Endothelial cell of umbilical vein (primary cell): Measurements from ENCODE around the gene TTLL9. TPM values are rescaled to one million over a fixed set of nuclear protein-coding genes. Genes with fewer than 3 reads are reported as not detected.

Source experiments
- BruUV-seq: library from RNA; stranded (reverse); fragments of 400-500 nt; replicated peaks from 2 replicates; lab custom pipeline; 2021; lab: Mats Ljungman, UMichigan
- CTCF ChIA-PET: fragments of 300-600, 350-600 bp; sonication (Branson Sonifier 250); formaldehyde crosslinking; loops from one replicate; lab custom pipeline; 2021; ENCODE audit warnings: antibody characterized with exemption, inconsistent platforms; lab: Charles Lee
- POLR2A ChIA-PET: fragments of 300-600, 350-600 bp; sonication (Branson Sonifier 250); formaldehyde crosslinking; loops from one replicate; lab custom pipeline; 2021; ENCODE audit warnings: antibody characterized with exemption, inconsistent platforms; lab: Charles Lee
- DNase-seq: peaks from one replicate; pipeline ENCODE4 v3.0.0-alpha.2; 2011; ENCODE audit warnings: low read depth, low spot score
- FAIRE-seq: peaks from 2 replicates; lab custom pipeline; 2011; peaks lifted over from hg19 to GRCh38; lab: Jason Lieb, UNC
- H2AFZ ChIP-seq: 2 replicates; pipeline ENCODE4 v1.6.0; 2012; ENCODE audit warnings: low read depth, low read length, control low read depth, inconsistent platforms
- H3K27ac ChIP-seq: 2 replicates; pipeline ENCODE4 v1.5.1; 2011; ENCODE audit warnings: low read depth, mild to moderate bottlenecking, control low read depth, low read length, moderate library complexity; ENCODE audit not compliant: insufficient read depth
- H3K27me3 ChIP-seq, 2 experiments: 2 replicates each; pipeline versions ENCODE4 v1.6.0 to v1.6.1; 2011; ENCODE audit warnings: low read length in 2 of 2, mixed read lengths in 1 of 2; ENCODE audit not compliant: control insufficient read depth in 2 of 2, insufficient read depth in 2 of 2
- H3K36me3 ChIP-seq, 2 experiments: 2 replicates in 1 of 2; 3 replicates in 1 of 2; pipeline ENCODE4 v1.5.1; 2011; ENCODE audit warnings: low read length in 2 of 2, mild to moderate bottlenecking in 1 of 2, moderate library complexity in 1 of 2; ENCODE audit not compliant: control insufficient read depth in 2 of 2, insufficient read depth in 2 of 2; ENCODE audit errors: extremely low read depth in 1 of 2
- H3K4me1 ChIP-seq: 3 replicates; pipeline ENCODE4 v1.5.1; 2011; ENCODE audit warnings: mild to moderate bottlenecking, low read length; ENCODE audit not compliant: control insufficient read depth, insufficient read depth; ENCODE audit errors: extremely low read depth
- H3K4me2 ChIP-seq: 2 replicates; pipeline ENCODE4 v1.6.1; 2011; ENCODE audit warnings: low read length, control low read depth, mixed read lengths; ENCODE audit not compliant: insufficient read depth
- H3K4me3 ChIP-seq, 3 experiments: fragments of 200-600 bp in 1 of 3; sonication (generic), shearing (Covaris generic) in 1 of 3; replicated peaks in 1 of 3; 2 replicates each; pipeline ENCODE4 v1.5.1; 2011 to 2016; ENCODE audit warnings: control low read depth in 3 of 3, low read length in 3 of 3, mild to moderate bottlenecking in 2 of 3, inconsistent platforms in 1 of 3, low read depth in 1 of 3, moderate library complexity in 1 of 3; ENCODE audit not compliant: insufficient read depth in 1 of 3
- H3K79me2 ChIP-seq: 2 replicates; pipeline ENCODE4 v1.6.0; 2012; ENCODE audit warnings: low read length, inconsistent platforms; ENCODE audit not compliant: control insufficient read depth, insufficient read depth
- H3K9ac ChIP-seq: replicated peaks from 2 replicates; pipeline ENCODE3; 2011; ENCODE audit warnings: low read length, control low read depth; ENCODE audit not compliant: insufficient read depth; ENCODE audit errors: extremely low read depth
- H3K9me1 ChIP-seq: replicated peaks from 3 replicates; pipeline ENCODE4 v1.6.0; 2011; ENCODE audit warnings: mild to moderate bottlenecking, low read length; ENCODE audit not compliant: control insufficient read depth, insufficient read depth; ENCODE audit errors: extremely low read depth
- H3K9me3 ChIP-seq: replicated peaks from 2 replicates; pipeline ENCODE4 v1.5.1; 2012; ENCODE audit warnings: low read length, inconsistent platforms; ENCODE audit not compliant: control insufficient read depth, insufficient read depth
- H4K20me1 ChIP-seq: replicated peaks from 2 replicates; pipeline ENCODE3; 2011; ENCODE audit warnings: mild to moderate bottlenecking, low read length; ENCODE audit not compliant: control insufficient read depth, insufficient read depth; ENCODE audit errors: extremely low read depth
- CTCF ChIP-seq, 2 donors: IDR thresholded peaks; 1 replicate in 1 of 2; 2 replicates in 1 of 2; pipeline ENCODE4 v1.5.1; 2011; ENCODE audit warnings: low read length in 2 of 2, mild to moderate bottlenecking in 2 of 2, moderate library complexity in 2 of 2, control low read depth in 1 of 2, inconsistent platforms in 1 of 2, low read depth in 1 of 2; ENCODE audit not compliant: insufficient read depth in 1 of 2; ENCODE audit errors: extremely low read depth in 1 of 2
- EZH2 ChIP-seq: IDR thresholded peaks from 2 replicates; pipeline ENCODE4 v1.6.1; 2012; ENCODE audit warnings: borderline replicate concordance, low read depth, mild to moderate bottlenecking, moderate library complexity, low read length, inconsistent platforms; ENCODE audit not compliant: severe bottlenecking
- FOS ChIP-seq: IDR thresholded peaks from 2 replicates; pipeline ENCODE4 v1.6.1; 2011; ENCODE audit warnings: mild to moderate bottlenecking, low read length, moderate library complexity, borderline replicate concordance; ENCODE audit not compliant: insufficient read depth
- GATA2 ChIP-seq: IDR thresholded peaks from 2 replicates; pipeline ENCODE4 v1.7.0; 2011; ENCODE audit warnings: low read depth, mild to moderate bottlenecking, moderate library complexity, mixed read lengths, low read length; ENCODE audit not compliant: insufficient read length, insufficient read depth
- JUN ChIP-seq: IDR thresholded peaks from 2 replicates; pipeline ENCODE4 v1.6.1; 2011; ENCODE audit warnings: borderline replicate concordance, low read depth; ENCODE audit not compliant: insufficient read length, insufficient read depth
- MYC ChIP-seq: IDR thresholded peaks from one replicate; pipeline ENCODE4 v1.6.1; 2011; ENCODE audit warnings: mild to moderate bottlenecking, low read depth, low read length
- POLR2A ChIP-seq: IDR thresholded peaks from 2 replicates; pipeline ENCODE4 v1.6.1; 2012; ENCODE audit warnings: low read depth, mild to moderate bottlenecking, control low read depth, low read length
- POLR2AphosphoS5 ChIP-seq: IDR thresholded peaks from 2 replicates; pipeline ENCODE4 v1.6.1; 2012; ENCODE audit warnings: low read depth, mild to moderate bottlenecking, control low read depth, low read length, moderate library complexity; ENCODE audit not compliant: insufficient read depth
- dilution Hi-C: fragments of 300-500 bp; cut with MboI; formaldehyde crosslinking; loops from one replicate; pipeline ENCODE4 v1.15.0; 2019; ENCODE audit warnings: low sequenced_read_pairs; ENCODE audit not compliant: extremely low pct_ligation_motif_present
- intact Hi-C: fragments of 100-400 bp; cut with micrococcal nuclease; formaldehyde crosslinking; loops from one replicate; pipeline ENCODE4 v1.10.0; 2022
- polyA plus RNA-seq, 4 experiments: library from polyadenylated mRNA; depleted of rRNA in 3 of 4; stranded (reverse) in 3 of 4; unstranded in 1 of 4; fragments of >200 nt; gene quantifications; 2 replicates each; pipeline versions ENCODE4 v1.2.1 to v1.2.3, GENCODE V29; 2011 to 2012; ENCODE audit warnings: missing spikeins in 1 of 4
- total RNA-seq: library from RNA; stranded (reverse); gene quantifications from 2 replicates; pipeline ENCODE4 v1.2.3, GENCODE V29; 2021
- TF ChIP-seq, protein P1 (sequence below): IDR thresholded peaks from 2 replicates; pipeline ENCODE4 v1.6.1; 2011; ENCODE audit not compliant: insufficient read depth, insufficient read length

TTLL9 gene
- total and polyA plus RNA-seq, 2 donors (not counting 3 experiments of a cell fraction or from before 2014, with no cell fraction given): 0.03 TPM; not detected in 1

- Histone ChIP-seq H3K9me3 (no peaks in the 10 kb centered on the region), H3K27me3 (no peaks in the 10 kb centered on the region), H3K36me3 (no peaks in the 10 kb centered on the region), H3K27ac (no peak overlapping the region), H3K9ac (no peak overlapping the region), H3K4me1 (peaks cover 22% of the 10 kb centered on the region), H3K4me2 (no peak overlapping the region), H4K20me1 (no peaks in the 10 kb centered on the region), H3K4me3 (no peak overlapping the region), H3K9me1 (no peaks in the 10 kb centered on the region), H3K79me2 (no peaks in the 10 kb centered on the region), H2AFZ (no peak overlapping the region)
- CTCF ChIA-PET: interaction anchor here (2.5 to 25.3 kb wide), 4 partner anchors 29 to 270 kb away, joined by 27 to 619 read pairs (median 59); partner anchors contain the start of genes FOXS1 and PDRG1
- intact Hi-C loops (no loop called here), dilution Hi-C loops (no loop called here)
- POLR2A ChIA-PET: no interaction called here
- BruUV-seq: no TSS peak
- FAIRE-seq (no peak), DNase-seq (no peak)
- no peak for TF ChIP-seq POLR2A
- no peak for TF ChIP-seq EZH2
- no peak for TF ChIP-seq MYC
- TF ChIP-seq POLR2AphosphoS5: no peak
- no peak for TF ChIP-seq FOS
- TF ChIP-seq, protein P1, sequence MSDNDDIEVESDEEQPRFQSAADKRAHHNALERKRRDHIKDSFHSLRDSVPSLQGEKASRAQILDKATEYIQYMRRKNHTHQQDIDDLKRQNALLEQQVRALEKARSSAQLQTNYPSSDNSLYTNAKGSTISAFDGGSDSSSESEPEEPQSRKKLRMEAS: no peak
- TF ChIP-seq JUN: no peak
- no peak for TF ChIP-seq CTCF (IDR thresholded peaks at IDR 0.05; ENCODE audit: extremely low read depth in 1 of 2, insufficient read depth in 1 of 2, low read depth in 1 of 2, low read length in 2 of 2)
- no peak for TF ChIP-seq GATA2
Measured at GRCh38 chr20:31821427-31821826, 49.0 kb upstream of the TTLL9 start.
